Measurements from ENCODE around the gene IFNA5. TPM values are rescaled to one million over a fixed set of nuclear protein-coding genes. Genes with fewer than 3 reads are reported as not detected.

The IFNA5 gene
- total RNA-seq, 4 donors from 2014 or later = not detected

- no peaks in the 10 kb centered on the region for H3K36me3 ChIP-seq
- peak; percentile 20 to 22 for DNase-seq
- H3K4me1 ChIP-seq = peaks cover 3 to 11% of the 10 kb centered on the region in 2 donors
- H3K27ac ChIP-seq = no peak overlapping the region
- WGBS, 2 donors = 10 to 14% methylated on average over 3 of the region's 3 CpGs
- H3K9me3 ChIP-seq = no peaks in the 10 kb centered on the region
- intact Hi-C loops (cut with DNase I) = loop anchor here (10.0 kb wide), 1 partner anchor 62 kb away; no protein-coding TSS in a partner anchor
- TF ChIP-seq CTCF (IDR thresholded peaks at IDR 0.05) (no peak), POLR2A (IDR thresholded peaks at IDR 0.05) (no peak)
- no peaks in the 10 kb centered on the region for H3K27me3 ChIP-seq
- no peak overlapping the region for H3K4me3 ChIP-seq (replicated peaks in 1 of 3)
These were observed 11.7 kb upstream of the IFNA5 start for GRCh38 chr9:21316860-21317259.

GRCh38 chr9:21316032-21316842 is 11.1 kb upstream of the IFNA5 start:
- Histone ChIP-seq H3K4me3 (replicated peaks in 1 of 3) (no peak overlapping the region), H3K27ac (no peak overlapping the region), H3K36me3 (no peaks in the 10 kb centered on the region), H3K9me3 (no peaks in the 10 kb centered on the region), H3K27me3 (no peaks in the 10 kb centered on the region), H3K4me1 (peaks cover 3 to 11% of the 10 kb centered on the region in 2 donors)
- intact Hi-C loops (cut with DNase I) = loop anchor here (10.0 kb wide), 1 partner anchor 61 kb away; no protein-coding TSS in a partner anchor
- 19 to 25% methylated on average over 8 of the region's 8 CpGs for WGBS, 2 donors
- TF ChIP-seq CTCF (IDR thresholded peaks at IDR 0.05) (no peak), POLR2A (IDR thresholded peaks at IDR 0.05) (no peak)
- DNase-seq = peak in 1 of 2 donors; percentile 1

GRCh38 chr9:21314152-21314551 is 9.0 kb upstream of the IFNA5 start:
- TF ChIP-seq CTCF (IDR thresholded peaks at IDR 0.05) = no peak
- TF ChIP-seq POLR2A (IDR thresholded peaks at IDR 0.05) = no peak
- 85 to 87% methylated on average over 2 of the region's 2 CpGs for WGBS, 2 donors
- no peaks in the 10 kb centered on the region for H3K27me3 ChIP-seq
- H3K4me3 ChIP-seq (replicated peaks in 1 of 3) = no peak overlapping the region
- peaks cover 3 to 11% of the 10 kb centered on the region in 2 donors for H3K4me1 ChIP-seq
- no peak overlapping the region for H3K27ac ChIP-seq
- no peaks in the 10 kb centered on the region for H3K9me3 ChIP-seq
- intact Hi-C loops (cut with DNase I) = loop anchor here (10.0 kb wide), 1 partner anchor 59 kb away; no protein-coding TSS in a partner anchor
- DNase-seq = no peak
- H3K36me3 ChIP-seq = no peaks in the 10 kb centered on the region

GRCh38 chr9:21311889-21312288 is 6.8 kb upstream of the IFNA5 start:
- TF ChIP-seq CTCF (IDR thresholded peaks at IDR 0.05) (no peak), POLR2A (IDR thresholded peaks at IDR 0.05) (no peak)
- no peaks in the 10 kb centered on the region for H3K9me3 ChIP-seq
- intact Hi-C loops (cut with DNase I) = loop anchor here (10.0 kb wide), 1 partner anchor 57 kb away; no protein-coding TSS in a partner anchor
- H3K36me3 ChIP-seq = no peaks in the 10 kb centered on the region
- no peak overlapping the region for H3K27ac ChIP-seq
- DNase-seq = no peak
- WGBS, 2 donors = 79 to 95% methylated on average over 1 of the region's 1 CpG
- peaks cover 3 to 11% of the 10 kb centered on the region in 2 donors for H3K4me1 ChIP-seq
- no peaks in the 10 kb centered on the region for H3K27me3 ChIP-seq
- H3K4me3 ChIP-seq (replicated peaks in 1 of 3) = no peak overlapping the region

DNA sequence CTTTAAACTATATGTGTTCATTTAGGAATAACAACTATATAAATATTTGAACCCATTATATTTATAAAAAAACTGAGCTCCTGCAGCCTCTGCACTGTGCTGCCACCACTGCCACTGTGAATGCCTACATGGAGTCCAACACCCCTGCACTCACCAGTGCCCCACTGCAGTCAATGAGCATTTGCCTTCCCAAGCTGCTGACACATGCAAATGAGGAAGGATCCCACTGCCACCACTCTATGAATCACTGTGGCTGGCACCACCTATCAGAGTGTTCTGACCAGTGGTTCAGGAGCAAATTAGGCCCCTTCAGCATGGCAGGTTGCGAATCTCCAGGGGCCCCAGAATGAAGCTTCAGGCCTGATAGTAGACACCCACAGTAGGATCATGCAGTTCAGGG is 9.1 kb downstream of the IFNA5 start:
- Histone ChIP-seq H3K9me3 (no peaks in the 10 kb centered on the region), H3K27me3 (no peaks in the 10 kb centered on the region), H3K36me3 (no peaks in the 10 kb centered on the region), H3K4me1 (no peaks in the 10 kb centered on the region), H3K27ac (no peak overlapping the region), H3K4me3 (replicated peaks in 1 of 3) (no peak overlapping the region)
- TF ChIP-seq CTCF (IDR thresholded peaks at IDR 0.05) = no peak
- TF ChIP-seq POLR2A (IDR thresholded peaks at IDR 0.05) = no peak
- WGBS, 2 donors = 93 to 100% methylated on average over 1 of the region's 1 CpG
- no peak for DNase-seq
- intact Hi-C loops (cut with DNase I) = no loop called here
